Upper lobe of left lung (tissue), 6 donors: ENCODE data around the gene CLIC6. TPM values are rescaled to one million over a fixed set of nuclear protein-coding genes. Genes with fewer than 3 reads are reported as not detected.

Experiments used
- ATAC-seq, 2 donors: fragments of 200-7000 bp; cut with Tn5 transposase; one replicate each; pipeline ENCODE4 v1.9.1; 2022; ENCODE audit warnings: mild to moderate bottlenecking in 2 of 2, moderate library complexity in 2 of 2; ENCODE audit not compliant: low FRiP score in 2 of 2
- DNase-seq, 2 donors: peaks; one replicate each; pipeline ENCODE4 v3.0.0-alpha.2; 2019 to 2020
- H3K27ac ChIP-seq, 4 donors: fragments of 200-600 bp; sonication (generic); one replicate each; pipeline ENCODE4 v1.5.1; 2016 to 2019
- H3K27me3 ChIP-seq, 4 donors: fragments of 200-600 bp; sonication (generic); one replicate each; pipeline ENCODE4 v1.5.1; 2017 to 2019
- H3K36me3 ChIP-seq, 4 donors: fragments of 200-600 bp; sonication (generic); one replicate each; pipeline ENCODE4 v1.5.1; 2016 to 2019
- H3K4me1 ChIP-seq, 4 donors: fragments of 200-600 bp; sonication (generic); one replicate each; pipeline ENCODE4 v1.5.1; 2018 to 2019
- H3K4me3 ChIP-seq, 4 donors: fragments of 200-600 bp; sonication (generic); one replicate each; pipeline ENCODE4 v1.5.1; 2017 to 2019; ENCODE audit warnings: mild to moderate bottlenecking in 2 of 4, moderate library complexity in 1 of 4
- H3K9me3 ChIP-seq, 4 donors: fragments of 200-600 bp; sonication (generic); one replicate each; pipeline ENCODE4 v1.5.1; 2018 to 2019
- CTCF ChIP-seq, 6 experiments: fragments of 450-650 bp in 4 of 6; fragments of 200-600 bp in 2 of 6; sonication (generic) in 2 of 6; IDR thresholded peaks; one replicate each; pipeline ENCODE4 v1.5.1; 2016 to 2019; ENCODE audit warnings: antibody characterized with exemption in 6 of 6
- EP300 ChIP-seq, 4 donors: sonication (generic); formaldehyde crosslinking; IDR thresholded peaks; one replicate each; pipeline ENCODE4 v1.5.1; 2017; ENCODE audit warnings: antibody characterized with exemption in 4 of 4, control low read depth in 2 of 4
- POLR2A ChIP-seq, 4 donors: fragments of 450-650 bp; IDR thresholded peaks; one replicate each; pipeline ENCODE4 v1.5.1; 2016 to 2017; ENCODE audit warnings: antibody characterized with exemption in 4 of 4, mild to moderate bottlenecking in 2 of 4
- POLR2AphosphoS5 ChIP-seq, 2 donors: sonication (generic); formaldehyde crosslinking; IDR thresholded peaks; one replicate each; pipeline ENCODE4 v1.5.1; 2017; ENCODE audit warnings: antibody characterized with exemption in 2 of 2
- WGBS, 2 donors: methylation state at CpG; one replicate each; pipeline ENCODE4 v1.1.5; 2017 to 2018; 5-methylcytosine and 5-hydroxymethylcytosine counted together
- total RNA-seq, 6 donors: library from RNA; depleted of rRNA in 4 of 6; stranded (reverse); fragments of >200 nt in 4 of 6; gene quantifications; one replicate each; pipeline versions ENCODE4 v1.1.0 to v1.2.1, GENCODE V29; 2016 to 2021
- donor health status: DM: no; HTN: no; CAD: no; lungs with moderate emphysema.
- donor health status: DM: no; HTN: yes; CAD: no; lungs with severe emphysema.

Gene CLIC6
- total RNA-seq, 6 donors from 2014 or later: 6.2 to 42.6 (median 13.8) TPM

GRCh38 chr21:34690041-34690792 lies 21.4 kb downstream of the CLIC6 start:
- Histone ChIP-seq H3K36me3 (no peaks in the 10 kb centered on the region), H3K27me3 (no peaks in the 10 kb centered on the region), H3K9me3 (no peaks in the 10 kb centered on the region), H3K4me1 (peaks cover 0 to 17% (median 5%) of the 10 kb centered on the region in 4 donors), H3K4me3 (no peak overlapping the region), H3K27ac (peak overlapping the region in 2 of 4 donors; percentile 13 to 70)
- DNase-seq: no peak
- WGBS, 2 donors: 86 to 88% methylated on average over 11 of the region's 11 CpGs
- TF ChIP-seq CTCF (IDR thresholded peaks at IDR 0.05) (no peak), EP300 (IDR thresholded peaks at IDR 0.05) (no peak), POLR2AphosphoS5 (IDR thresholded peaks at IDR 0.05) (no peak), POLR2A (IDR thresholded peaks at IDR 0.05) (no peak)
- ATAC-seq: peak in 1 of 2 donors; percentile 71

DNA sequence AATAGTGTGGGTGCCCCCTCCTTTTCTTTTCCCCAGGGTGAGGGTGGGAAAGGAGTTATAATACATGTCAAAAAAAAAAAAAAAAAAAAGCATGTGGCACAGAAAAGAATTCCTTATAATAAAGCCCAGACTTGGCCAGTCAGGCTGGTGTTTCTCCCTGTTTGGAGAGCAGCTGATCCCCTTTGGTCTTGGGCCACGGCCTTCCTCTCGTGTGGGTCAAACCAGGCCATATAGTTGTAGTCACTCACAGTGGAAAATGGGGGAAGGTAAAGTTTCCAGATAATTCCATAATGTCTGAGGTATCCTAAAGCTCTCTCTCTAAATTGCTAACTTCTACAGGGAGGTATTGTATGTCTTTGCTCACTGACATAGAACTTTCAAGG lies 22.0 kb downstream of the CLIC6 start:
- H3K36me3 ChIP-seq: no peaks in the 10 kb centered on the region
- H3K9me3 ChIP-seq: no peaks in the 10 kb centered on the region
- peak overlapping the region in 3 of 4 donors; percentile 13 to 70 (median 34) for H3K27ac ChIP-seq
- 61 to 62% methylated on average over 2 of the region's 2 CpGs for WGBS, 2 donors
- H3K27me3 ChIP-seq: no peaks in the 10 kb centered on the region
- no peak for ATAC-seq
- DNase-seq: no peak
- H3K4me3 ChIP-seq: no peak overlapping the region
- H3K4me1 ChIP-seq: peaks cover 0 to 17% (median 5%) of the 10 kb centered on the region in 4 donors
- TF ChIP-seq EP300 (IDR thresholded peaks at IDR 0.05) (no peak), POLR2AphosphoS5 (IDR thresholded peaks at IDR 0.05) (no peak), POLR2A (IDR thresholded peaks at IDR 0.05) (no peak), CTCF (IDR thresholded peaks at IDR 0.05) (no peak)

- peaks cover 0 to 17% (median 5%) of the 10 kb centered on the region in 4 donors for H3K4me1 ChIP-seq
- H3K27ac ChIP-seq: peak overlapping the region in 3 of 4 donors; percentile 14 to 70 (median 49)
- 54 to 59% methylated on average over 5 of the region's 5 CpGs for WGBS, 2 donors
- H3K36me3 ChIP-seq: no peaks in the 10 kb centered on the region
- H3K4me3 ChIP-seq: no peak overlapping the region
- DNase-seq (no peak), ATAC-seq (no peak)
- no peaks in the 10 kb centered on the region for H3K27me3 ChIP-seq
- TF ChIP-seq POLR2A (IDR thresholded peaks at IDR 0.05) (no peak), EP300 (IDR thresholded peaks at IDR 0.05) (no peak), CTCF (IDR thresholded peaks at IDR 0.05) (no peak), POLR2AphosphoS5 (IDR thresholded peaks at IDR 0.05) (no peak)
- no peaks in the 10 kb centered on the region for H3K9me3 ChIP-seq
Measured at GRCh38 chr21:34691390-34692032, 22.7 kb downstream of the CLIC6 start.

DNA sequence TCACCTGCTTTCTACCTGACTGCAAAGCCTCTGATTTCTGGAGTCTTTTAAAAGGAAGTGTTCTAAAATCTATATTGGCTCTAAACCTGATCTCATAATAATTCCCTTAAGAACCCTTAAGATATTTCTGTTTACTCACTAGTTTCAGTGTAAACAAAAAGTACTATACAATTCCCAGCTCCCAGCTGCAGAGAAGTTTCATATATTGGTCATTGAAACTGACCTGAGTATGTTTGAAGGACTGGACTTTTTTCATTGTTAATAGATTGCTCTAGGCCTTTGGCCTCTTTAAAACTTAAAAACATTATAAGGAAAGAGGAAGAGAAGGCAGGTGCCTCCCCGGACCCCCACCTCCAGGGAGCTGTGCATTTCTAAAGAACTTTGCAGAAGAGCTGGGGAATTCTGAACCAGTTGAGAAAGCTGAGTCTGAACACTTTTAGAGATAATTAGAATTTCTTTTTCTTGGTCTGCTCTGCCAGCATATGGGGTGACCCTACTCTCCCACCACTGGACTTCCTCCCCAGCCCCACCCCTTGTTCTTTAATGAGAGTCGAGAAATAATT lies 23.7 kb downstream of the CLIC6 start:
- TF ChIP-seq POLR2AphosphoS5 (IDR thresholded peaks at IDR 0.05) (no peak), EP300 (IDR thresholded peaks at IDR 0.05) (no peak), POLR2A (IDR thresholded peaks at IDR 0.05) (no peak), CTCF (IDR thresholded peaks at IDR 0.05) (no peak)
- Histone ChIP-seq H3K27ac (peak overlapping the region in 3 of 4 donors; percentile 22 to 70 (median 49)), H3K4me3 (no peak overlapping the region), H3K36me3 (no peaks in the 10 kb centered on the region), H3K27me3 (no peaks in the 10 kb centered on the region), H3K4me1 (peaks cover 0 to 17% (median 5%) of the 10 kb centered on the region in 4 donors), H3K9me3 (no peaks in the 10 kb centered on the region)
- WGBS, 2 donors: 58 to 67% methylated on average over 2 of the region's 2 CpGs
- no peak for DNase-seq
- no peak for ATAC-seq
